GM12878 (cell line): ENCODE measurements around the gene MRPL23. TPM values are rescaled to one million over a fixed set of nuclear protein-coding genes. Genes with fewer than 3 reads are reported as not detected.

ENCODE experiments used
- ATAC-seq: fragments of 200-7000 bp; cut with Tn5 transposase; 3 replicates; pipeline ENCODE4 v1.9.1; 2020; ENCODE audit warnings: mild to moderate bottlenecking, moderate library complexity
- BruUV-seq: library from RNA; stranded (reverse); fragments of 400-500 nt; replicated peaks from 2 replicates; lab custom pipeline; 2021; lab: Mats Ljungman, UMichigan
- CTCF ChIA-PET: fragments of 300-600 bp; sonication (Branson Sonifier 250); formaldehyde crosslinking; extraction: SDS; loops from one replicate; lab custom pipeline; 2021; ENCODE audit warnings: inconsistent platforms; lab: Yijun Ruan, JAX
- POLR2A ChIA-PET: fragments of 350-600 bp; formaldehyde crosslinking; extraction: SDS; loops from one replicate; lab custom pipeline; 2021; ENCODE audit warnings: inconsistent platforms; lab: Charles Lee
- RAD21 ChIA-PET: fragments of 300-600 bp; sonication (Branson Sonifier 250); formaldehyde crosslinking; loops from one replicate; lab custom pipeline; 2023; ENCODE audit warnings: antibody characterized with exemption; ENCODE audit not compliant: unreplicated experiment; lab: Charles Lee
- SMC1A ChIA-PET: fragments of 300-600 bp; sonication (Branson Sonifier 250); formaldehyde crosslinking; loops from one replicate; lab custom pipeline; 2023; ENCODE audit not compliant: unreplicated experiment, uncharacterized antibody; lab: Charles Lee
- DNase-seq: peaks from one replicate; pipeline ENCODE4 v3.0.0-alpha.2; 2011; ENCODE audit warnings: low read depth, low spot score
- FAIRE-seq: peaks from 3 replicates; lab custom pipeline; 2011; peaks lifted over from hg19 to GRCh38; lab: Jason Lieb, UNC
- H2AFZ ChIP-seq: 2 replicates; pipeline ENCODE4 v1.6.0; 2011; ENCODE audit warnings: low read depth, low read length, control low read depth; ENCODE audit not compliant: control insufficient read depth
- H3K27ac ChIP-seq: 2 replicates; pipeline ENCODE4 v1.5.1; 2011; ENCODE audit warnings: control low read depth; ENCODE audit not compliant: control insufficient read depth, insufficient read depth
- H3K27me3 ChIP-seq, 2 experiments: replicated peaks in 1 of 2; 2 replicates each; pipeline versions ENCODE4 v1.6.0 to v1.6.1; 2011; ENCODE audit warnings: low read length in 1 of 2; ENCODE audit not compliant: control insufficient read depth in 2 of 2, insufficient read depth in 2 of 2
- H3K36me3 ChIP-seq, 2 experiments: 2 replicates each; pipeline ENCODE4 v1.5.1; 2011; ENCODE audit warnings: low read length in 1 of 2; ENCODE audit not compliant: control insufficient read depth in 2 of 2, insufficient read depth in 2 of 2
- H3K4me1 ChIP-seq: 2 replicates; pipeline ENCODE4 v1.6.1; 2011; ENCODE audit warnings: mild to moderate bottlenecking, low read length, moderate library complexity, mixed read lengths; ENCODE audit not compliant: control insufficient read depth, insufficient read depth
- H3K4me2 ChIP-seq: 2 replicates; pipeline ENCODE4 v1.6.0; 2011; ENCODE audit warnings: control low read depth; ENCODE audit not compliant: control insufficient read depth, insufficient read depth
- H3K4me3 ChIP-seq: fragments of 200-600 bp; sonication (generic); 2 replicates; pipeline ENCODE4 v1.5.1; 2016
- H3K79me2 ChIP-seq: 2 replicates; pipeline ENCODE4 v1.6.0; 2011; ENCODE audit warnings: low read length; ENCODE audit not compliant: control insufficient read depth, insufficient read depth
- H3K9ac ChIP-seq: 2 replicates; pipeline ENCODE4 v1.8.0; 2011; ENCODE audit warnings: low read length, control low read depth, mixed read lengths; ENCODE audit not compliant: control insufficient read depth, insufficient read depth
- H3K9me3 ChIP-seq: replicated peaks from 3 replicates; pipeline ENCODE4 v1.5.1; 2011; ENCODE audit warnings: mild to moderate bottlenecking, low read length; ENCODE audit not compliant: control insufficient read depth, insufficient read depth
- H4K20me1 ChIP-seq: 2 replicates; pipeline ENCODE4 v1.6.0; 2011; ENCODE audit not compliant: control insufficient read depth, insufficient read depth
- CREM ChIP-seq: IDR thresholded peaks from 2 replicates; pipeline ENCODE4 v1.6.1; 2014; ENCODE audit warnings: antibody characterized with exemption, low read depth
- E2F4 ChIP-seq: IDR thresholded peaks from 2 replicates; pipeline ENCODE4 v1.6.1; 2012; ENCODE audit warnings: low read depth, low read length, improper control_type of control experiment
- ETV6 ChIP-seq, 2 experiments: fragments of 450-650 bp in 1 of 2; IDR thresholded peaks in 1 of 2; conservative IDR thresholded peaks in 1 of 2; 2 replicates each; pipeline ENCODE4 v1.6.1; 2014; ENCODE audit warnings: antibody characterized with exemption in 1 of 2, borderline replicate concordance in 1 of 2, low read depth in 1 of 2, mild to moderate bottlenecking in 1 of 2, moderate library complexity in 1 of 2
- MAX ChIP-seq: IDR thresholded peaks from 2 replicates; pipeline ENCODE4 v1.6.1; 2012; ENCODE audit warnings: low read depth, low read length, improper control_type of control experiment
- NR2C1 ChIP-seq: fragments of 450-650 bp; IDR thresholded peaks from 2 replicates; pipeline ENCODE4 v1.6.1; 2017; ENCODE audit warnings: antibody characterized with exemption, mild to moderate bottlenecking, moderate library complexity
- NR2F1 ChIP-seq: fragments of 450-650 bp; conservative IDR thresholded peaks from 2 replicates; pipeline ENCODE4 v1.6.1; 2017; ENCODE audit warnings: mild to moderate bottlenecking
- RELA ChIP-seq: fragments of 450-650 bp; IDR thresholded peaks from 2 replicates; pipeline ENCODE4 v1.8.0; 2014; ENCODE audit warnings: borderline replicate concordance; ENCODE audit not compliant: partially characterized antibody
- RUNX3 ChIP-seq: IDR thresholded peaks from 2 replicates; pipeline ENCODE4 v1.6.1; 2012; ENCODE audit warnings: low read length, inconsistent platforms
- SUPT20H ChIP-seq: IDR thresholded peaks from 2 replicates; pipeline ENCODE4 v1.6.1; 2011; ENCODE audit warnings: low read depth, mild to moderate bottlenecking, low read length, moderate library complexity, borderline replicate concordance; ENCODE audit not compliant: control insufficient read depth
- SUZ12 ChIP-seq: fragments of 200-600 bp; sonication (generic); IDR thresholded peaks from one replicate; pipeline ENCODE4 v1.6.1; 2018; ENCODE audit warnings: antibody characterized with exemption, mild to moderate bottlenecking; ENCODE audit not compliant: unreplicated experiment
- TCF3 ChIP-seq: IDR thresholded peaks from 2 replicates; pipeline ENCODE4 v1.6.1; 2012; ENCODE audit warnings: low read depth, mild to moderate bottlenecking, low read length, borderline replicate concordance; ENCODE audit not compliant: insufficient read depth
- ZBED1 ChIP-seq: IDR thresholded peaks from 2 replicates; pipeline ENCODE4 v1.6.1; 2016; ENCODE audit warnings: borderline replicate concordance
- ZNF384 ChIP-seq: IDR thresholded peaks from 2 replicates; pipeline ENCODE4 v1.6.1; 2012; ENCODE audit warnings: low read depth, mild to moderate bottlenecking, low read length, improper control_type of control experiment, borderline replicate concordance
- WGBS: methylation state at CpG from one replicate; pipeline ENCODE4 v1.1.6; 2016; ENCODE audit warnings: low lambda C conversion rate; ENCODE audit not compliant: insufficient replicate concordance, insufficient coverage; ENCODE audit errors: missing lambda C conversion rate; 5-methylcytosine and 5-hydroxymethylcytosine counted together
- in situ Hi-C: fragments of 300-500 bp; cut with MboI; formaldehyde crosslinking; loops from 9 replicates; pipeline ENCODE4 v1.14.3; 2018; ENCODE audit warnings: mixed read lengths
- intact Hi-C: fragments of 100-400 bp; cut with micrococcal nuclease; formaldehyde crosslinking; loops from one replicate; pipeline ENCODE4 v1.14.2; 2022; ENCODE audit not compliant: unreplicated experiment
- polyA plus RNA-seq, 11 experiments: library from polyadenylated mRNA; depleted of rRNA in 4 of 11; unstranded in 6 of 11; stranded (reverse) in 5 of 11; fragments of >200 nt; fragmentation: Nextera tagmentation in 4 of 11; fragmentation: Illumina TruSeq in 1 of 11; extraction: Ambion mirVana in 4 of 11; extraction: Trizol in 1 of 11; gene quantifications; 1 replicate in 1 of 11; 2 replicates in 10 of 11; pipeline versions ENCODE4 v1.2.1 to v1.2.3, GENCODE V29; 2011 to 2016; ENCODE audit warnings: inconsistent platforms in 2 of 11, missing spikeins in 2 of 11, low read depth in 1 of 11
- total RNA-seq, 4 experiments: library from RNA; depleted of rRNA in 3 of 4; stranded (reverse); fragments of >200 nt in 3 of 4; fragmentation: Illumina TruSeq in 1 of 4; extraction: Trizol in 1 of 4; gene quantifications; 2 replicates each; pipeline versions ENCODE4 v1.2.1 to v1.2.3, GENCODE V29; 2013 to 2021
- TF ChIP-seq, protein P1 (sequence below): fragments of 450-650 bp; formaldehyde crosslinking; IDR thresholded peaks from 2 replicates; pipeline ENCODE4 v1.4.0; 2022; ENCODE audit warnings: mild to moderate bottlenecking, moderate library complexity
- TF ChIP-seq, protein P2 (sequence below): fragments of 450-650 bp; IDR thresholded peaks from 2 replicates; pipeline ENCODE4 v1.6.1; 2018; ENCODE audit warnings: borderline replicate concordance, mild to moderate bottlenecking; ENCODE audit not compliant: partially characterized antibody

Gene MRPL23
- total and polyA plus RNA-seq, 10 of the 15 experiments (the other 5 are each of a cell fraction or from before 2014, with no cell fraction given): 1.6 to 207 (median 126) TPM

DNA sequence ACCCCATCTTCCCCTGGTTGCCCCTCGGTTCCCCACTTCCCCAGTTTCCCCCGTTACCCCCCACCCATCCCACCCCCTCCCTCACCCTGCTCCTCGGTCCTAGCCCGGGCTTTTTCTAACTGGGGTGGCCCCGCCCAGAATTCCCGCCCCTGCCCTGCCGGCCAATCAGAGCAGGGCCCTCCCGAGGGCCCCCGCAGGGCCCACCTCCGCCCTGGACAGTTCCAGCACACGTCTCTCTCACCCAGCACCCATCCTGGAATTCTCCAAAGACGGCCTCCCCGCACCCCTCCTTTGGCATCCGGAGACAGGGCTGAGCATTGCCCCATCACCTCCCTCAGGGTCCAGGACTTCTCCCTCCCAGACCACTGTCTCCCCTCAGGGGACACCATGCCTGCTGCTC, 50.6 kb downstream of the MRPL23 start, which contains the start of gene H19:
Gene H19 (minus strand): TSS at position 88 of the 400 bp plus-strand sequence.
- no peak within 1 kb of the TSS for H3K27ac ChIP-seq
- H3K4me3 ChIP-seq: no peak within 1 kb of the TSS
- CTCF ChIA-PET: interaction anchor here (1.0 kb wide), 1 partner anchor 303 kb away, joined by 3 read pairs; no protein-coding TSS in a partner anchor
- no peak within 1 kb of the TSS for H3K4me2 ChIP-seq
- H2AFZ ChIP-seq: no peak within 1 kb of the TSS
- no peak within 1 kb of the TSS for H3K9ac ChIP-seq
- H3K79me2 ChIP-seq: no peaks in the 10 kb centered on the region
- BruUV-seq: no TSS peak
- FAIRE-seq (no peak), DNase-seq (no peak), ATAC-seq (no peak)
- no CpG with 5 or more reads among the region's 14 CpGs for WGBS
- H3K4me1 ChIP-seq: no peaks in the 10 kb centered on the region
- RAD21 ChIA-PET: interaction anchor here (1.0 kb wide), 1 partner anchor 115 kb away, joined by 3 read pairs; no protein-coding TSS in a partner anchor
- in situ Hi-C loops: no loop called here
- H3K36me3 ChIP-seq: no peaks in the 10 kb centered on the region
- no peaks in the 10 kb centered on the region for H3K27me3 ChIP-seq
- H4K20me1 ChIP-seq: no peaks in the 10 kb centered on the region
- no peaks in the 10 kb centered on the region for H3K9me3 ChIP-seq
- intact Hi-C loops: no loop called here
- SMC1A ChIA-PET: interaction anchor here (0.7 kb wide), 1 partner anchor 27 kb away, joined by 3 read pairs; no protein-coding TSS in a partner anchor
- POLR2A ChIA-PET: no interaction called here
- TF ChIP-seq NR2C1: no peak
- TF ChIP-seq, protein P1, sequence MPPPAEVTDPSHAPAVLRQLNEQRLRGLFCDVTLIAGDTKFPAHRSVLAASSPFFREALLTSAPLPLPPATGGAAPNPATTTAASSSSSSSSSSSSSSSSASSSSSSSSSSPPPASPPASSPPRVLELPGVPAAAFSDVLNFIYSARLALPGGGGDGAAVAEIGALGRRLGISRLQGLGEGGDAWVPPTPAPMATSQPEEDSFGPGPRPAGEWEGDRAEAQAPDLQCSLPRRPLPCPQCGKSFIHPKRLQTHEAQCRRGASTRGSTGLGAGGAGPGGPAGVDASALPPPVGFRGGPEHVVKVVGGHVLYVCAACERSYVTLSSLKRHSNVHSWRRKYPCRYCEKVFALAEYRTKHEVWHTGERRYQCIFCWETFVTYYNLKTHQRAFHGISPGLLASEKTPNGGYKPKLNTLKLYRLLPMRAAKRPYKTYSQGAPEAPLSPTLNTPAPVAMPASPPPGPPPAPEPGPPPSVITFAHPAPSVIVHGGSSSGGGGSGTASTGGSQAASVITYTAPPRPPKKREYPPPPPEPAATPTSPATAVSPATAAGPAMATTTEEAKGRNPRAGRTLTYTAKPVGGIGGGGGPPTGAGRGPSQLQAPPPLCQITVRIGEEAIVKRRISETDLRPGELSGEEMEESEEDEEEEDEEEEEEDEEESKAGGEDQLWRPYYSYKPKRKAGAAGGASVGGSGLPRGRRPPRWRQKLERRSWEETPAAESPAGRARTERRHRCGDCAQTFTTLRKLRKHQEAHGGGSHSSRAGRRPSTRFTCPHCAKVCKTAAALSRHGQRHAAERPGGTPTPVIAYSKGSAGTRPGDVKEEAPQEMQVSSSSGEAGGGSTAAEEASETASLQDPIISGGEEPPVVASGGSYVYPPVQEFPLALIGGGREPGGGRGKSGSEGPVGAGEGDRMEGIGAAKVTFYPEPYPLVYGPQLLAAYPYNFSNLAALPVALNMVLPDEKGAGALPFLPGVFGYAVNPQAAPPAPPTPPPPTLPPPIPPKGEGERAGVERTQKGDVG (CRISPR knock-in tag): no peak
- no peak for TF ChIP-seq RELA
- no peak for TF ChIP-seq NR2F1
- TF ChIP-seq, protein P2, sequence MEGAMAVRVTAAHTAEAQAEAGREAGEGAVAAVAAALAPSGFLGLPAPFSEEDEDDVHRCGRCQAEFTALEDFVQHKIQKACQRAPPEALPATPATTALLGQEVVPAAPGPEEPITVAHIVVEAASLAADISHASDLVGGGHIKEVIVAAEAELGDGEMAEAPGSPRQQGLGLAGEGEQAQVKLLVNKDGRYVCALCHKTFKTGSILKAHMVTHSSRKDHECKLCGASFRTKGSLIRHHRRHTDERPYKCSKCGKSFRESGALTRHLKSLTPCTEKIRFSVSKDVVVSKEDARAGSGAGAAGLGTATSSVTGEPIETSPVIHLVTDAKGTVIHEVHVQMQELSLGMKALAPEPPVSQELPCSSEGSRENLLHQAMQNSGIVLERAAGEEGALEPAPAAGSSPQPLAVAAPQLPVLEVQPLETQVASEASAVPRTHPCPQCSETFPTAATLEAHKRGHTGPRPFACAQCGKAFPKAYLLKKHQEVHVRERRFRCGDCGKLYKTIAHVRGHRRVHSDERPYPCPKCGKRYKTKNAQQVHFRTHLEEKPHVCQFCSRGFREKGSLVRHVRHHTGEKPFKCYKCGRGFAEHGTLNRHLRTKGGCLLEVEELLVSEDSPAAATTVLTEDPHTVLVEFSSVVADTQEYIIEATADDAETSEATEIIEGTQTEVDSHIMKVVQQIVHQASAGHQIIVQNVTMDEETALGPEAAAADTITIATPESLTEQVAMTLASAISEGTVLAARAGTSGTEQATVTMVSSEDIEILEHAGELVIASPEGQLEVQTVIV: no peak
- TF ChIP-seq SUZ12: no peak
- no peak for TF ChIP-seq ZNF384
- no peak for TF ChIP-seq ZBED1
- TF ChIP-seq ETV6 (conservative IDR thresholded peaks at IDR 0.05 in 1 of 2, IDR thresholded peaks at IDR 0.05 in 1 of 2; ENCODE audit: borderline replicate concordance in 1 of 2, low read depth in 1 of 2): no peak
- no peak for TF ChIP-seq SUPT20H
- TF ChIP-seq MAX: no peak
- no peak for TF ChIP-seq CREM
- TF ChIP-seq TCF3: no peak
- TF ChIP-seq E2F4: no peak
- no peak for TF ChIP-seq RUNX3
